BE2C (cell line): Measurements from ENCODE around the gene SH2D7.

Source experiments
- DNase-seq: peaks from one replicate; pipeline ENCODE4 v3.0.0-alpha.2; 2020
- H3K27me3 ChIP-seq: fragments of 250-450 bp; sonication (Bioruptor Pico); 2 replicates; pipeline ENCODE4 v1.5.1; 2020; ENCODE audit warnings: mild to moderate bottlenecking
- H3K36me3 ChIP-seq: fragments of 250-450 bp; sonication (Bioruptor Pico); 2 replicates; pipeline ENCODE4 v1.5.1; 2020; ENCODE audit warnings: mild to moderate bottlenecking
- H3K4me1 ChIP-seq: fragments of 250-450 bp; sonication (Bioruptor Pico); 2 replicates; pipeline ENCODE4 v1.5.1; 2020
- H3K4me3 ChIP-seq: 2 replicates; pipeline ENCODE4 v1.5.1; 2011; ENCODE audit warnings: low read depth, low read length
- H3K9me3 ChIP-seq: fragments of 250-450 bp; sonication (Bioruptor Pico); 2 replicates; pipeline ENCODE4 v1.5.1; 2020
- CTCF ChIP-seq: IDR thresholded peaks from 2 replicates; pipeline ENCODE4 v1.5.1; 2012; ENCODE audit warnings: mild to moderate bottlenecking, low read depth, low read length

Gene SH2D7

GRCh38 chr15:78120523-78120922, 28.2 kb downstream of the SH2D7 start:
- DNase-seq, result no peak
- Histone ChIP-seq H3K36me3 (no peaks in the 10 kb centered on the region), H3K4me1 (no peaks in the 10 kb centered on the region; the same call in 1 of the 2 replicates), H3K27me3 (no peaks in the 10 kb centered on the region; the same call in 1 of the 2 replicates), H3K9me3 (no peaks in the 10 kb centered on the region), H3K4me3 (no peak overlapping the region)
- TF ChIP-seq CTCF, result no peak

GRCh38 chr15:78125267-78125666, 32.9 kb downstream of the SH2D7 start:
- DNase-seq, result no peak
- Histone ChIP-seq H3K36me3 (no peaks in the 10 kb centered on the region), H3K27me3 (no peaks in the 10 kb centered on the region), H3K4me1 (no peaks in the 10 kb centered on the region; the same call in 1 of the 2 replicates), H3K4me3 (no peak overlapping the region), H3K9me3 (no peaks in the 10 kb centered on the region)
- no peak for TF ChIP-seq CTCF

- H3K36me3 ChIP-seq, result no peaks in the 10 kb centered on the region
- no peak overlapping the region for H3K4me3 ChIP-seq
- no peaks in the 10 kb centered on the region for H3K4me1 ChIP-seq
- DNase-seq, result no peak
- no peak for TF ChIP-seq CTCF
- no peaks in the 10 kb centered on the region for H3K9me3 ChIP-seq
- no peaks in the 10 kb centered on the region for H3K27me3 ChIP-seq
Observed at GRCh38 chr15:78127882-78128281, 35.5 kb downstream of the SH2D7 start.

- no peaks in the 10 kb centered on the region for H3K4me1 ChIP-seq
- no peak overlapping the region for H3K4me3 ChIP-seq
- DNase-seq, result no peak
- TF ChIP-seq CTCF, result no peak
- H3K36me3 ChIP-seq, result no peaks in the 10 kb centered on the region
- no peaks in the 10 kb centered on the region for H3K27me3 ChIP-seq
- no peaks in the 10 kb centered on the region for H3K9me3 ChIP-seq
Observed at GRCh38 chr15:78129077-78129750, 36.9 kb downstream of the SH2D7 start.

GRCh38 chr15:78129751-78130287, 37.5 kb downstream of the SH2D7 start:
- DNase-seq, result no peak
- no peak for TF ChIP-seq CTCF
- Histone ChIP-seq H3K36me3 (no peaks in the 10 kb centered on the region), H3K4me1 (no peaks in the 10 kb centered on the region), H3K27me3 (no peaks in the 10 kb centered on the region), H3K9me3 (no peaks in the 10 kb centered on the region), H3K4me3 (no peak overlapping the region)
